ENCODE results near the gene TET1. TPM values are rescaled to one million over a fixed set of nuclear protein-coding genes. Genes with fewer than 3 reads are reported as not detected.

The TET1 gene
- total RNA-seq, 6 experiments from 2014 or later: 2.1 to 2.7 (median 2.5) TPM

DNA sequence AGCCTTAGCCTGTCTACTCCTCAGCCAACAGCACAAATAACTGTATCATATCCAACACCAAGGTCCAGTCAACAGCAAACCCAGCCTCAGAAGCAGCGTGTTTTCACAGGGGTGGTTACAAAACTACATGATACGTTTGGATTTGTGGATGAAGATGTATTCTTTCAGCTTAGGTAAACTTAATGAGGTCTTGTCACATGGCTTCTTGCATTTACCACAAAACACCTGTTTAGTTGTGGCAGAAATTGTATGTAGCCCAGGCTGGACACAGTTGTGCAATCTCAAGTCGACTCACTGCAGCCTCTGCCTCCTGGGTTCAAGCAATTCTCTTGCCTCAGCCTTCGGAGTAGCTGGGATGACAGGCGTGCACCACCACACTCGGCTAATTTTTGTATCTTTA is 182.3 kb downstream of the TET1 start:
- TF ChIP-seq, protein P1, sequence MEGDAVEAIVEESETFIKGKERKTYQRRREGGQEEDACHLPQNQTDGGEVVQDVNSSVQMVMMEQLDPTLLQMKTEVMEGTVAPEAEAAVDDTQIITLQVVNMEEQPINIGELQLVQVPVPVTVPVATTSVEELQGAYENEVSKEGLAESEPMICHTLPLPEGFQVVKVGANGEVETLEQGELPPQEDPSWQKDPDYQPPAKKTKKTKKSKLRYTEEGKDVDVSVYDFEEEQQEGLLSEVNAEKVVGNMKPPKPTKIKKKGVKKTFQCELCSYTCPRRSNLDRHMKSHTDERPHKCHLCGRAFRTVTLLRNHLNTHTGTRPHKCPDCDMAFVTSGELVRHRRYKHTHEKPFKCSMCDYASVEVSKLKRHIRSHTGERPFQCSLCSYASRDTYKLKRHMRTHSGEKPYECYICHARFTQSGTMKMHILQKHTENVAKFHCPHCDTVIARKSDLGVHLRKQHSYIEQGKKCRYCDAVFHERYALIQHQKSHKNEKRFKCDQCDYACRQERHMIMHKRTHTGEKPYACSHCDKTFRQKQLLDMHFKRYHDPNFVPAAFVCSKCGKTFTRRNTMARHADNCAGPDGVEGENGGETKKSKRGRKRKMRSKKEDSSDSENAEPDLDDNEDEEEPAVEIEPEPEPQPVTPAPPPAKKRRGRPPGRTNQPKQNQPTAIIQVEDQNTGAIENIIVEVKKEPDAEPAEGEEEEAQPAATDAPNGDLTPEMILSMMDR (IDR thresholded peaks at IDR 0.05): no peak
- Mint-ChIP-seq H3K27me3 (ENCODE audit: insufficient read depth) (no peaks in the 10 kb centered on the region; the same call in 1 of the 2 replicates), H3K4me3 (no peak overlapping the region), H3K4me1 (ENCODE audit: low read depth) (no peaks in the 10 kb centered on the region), H3K36me3 (ENCODE audit: low read depth) (no peaks in the 10 kb centered on the region; the same call in 1 of the 2 replicates), H3K27ac (no peak overlapping the region), H3K9me3 (no peaks in the 10 kb centered on the region)
- no peak for DNase-seq

Other genes starting within 250 kb of the TET1 start
- gene HNRNPH3, start 228.3 kb upstream of the TET1 start, total RNA-seq (2021; fragmentation: NEBNext Ultra II Directional; extraction: Animal tissue kit (Norgen Biotek cat#: 25700)): 100 to 1,000 TPM; 105 to 170 (median 136) TPM
- gene PBLD, start 227.4 kb upstream of the TET1 start, total RNA-seq (2021; fragmentation: NEBNext Ultra II Directional; extraction: Animal tissue kit (Norgen Biotek cat#: 25700)): 10 to 100 TPM in 5 of 6 experiments, 1 to 10 TPM in 1; 9.9 to 13.6 (median 11.5) TPM
- 10 to 100 TPM; 15.1 to 19.7 (median 16.7) TPM for gene RUFY2, start 153.1 kb upstream of the TET1 start, total RNA-seq (2021; fragmentation: NEBNext Ultra II Directional; extraction: Animal tissue kit (Norgen Biotek cat#: 25700))
- gene DNA2, start 88.4 kb upstream of the TET1 start, total RNA-seq (2021; fragmentation: NEBNext Ultra II Directional; extraction: Animal tissue kit (Norgen Biotek cat#: 25700)): 1 to 10 TPM; 6.2 to 8.8 (median 7.2) TPM
- 10 to 100 TPM; 19.4 to 30.8 (median 28.4) TPM for gene SLC25A16, start 32.8 kb upstream of the TET1 start, total RNA-seq (2021; fragmentation: NEBNext Ultra II Directional; extraction: Animal tissue kit (Norgen Biotek cat#: 25700))
- 10 to 100 TPM; 48.2 to 71.2 (median 64.1) TPM for gene CCAR1, start 160.9 kb downstream of the TET1 start, total RNA-seq (2021; fragmentation: NEBNext Ultra II Directional; extraction: Animal tissue kit (Norgen Biotek cat#: 25700))

Measured in HFFc6 (cell line).